ENCODE results near the gene SLC2A2. TPM values are rescaled to one million over a fixed set of nuclear protein-coding genes. Genes with fewer than 3 reads are reported as not detected.
"Not testable (repeated sequence)": the region's sequence is repeated elsewhere in the genome, so short reads cannot be mapped to it uniquely, and the experiment has no call there.

SLC2A2 gene
- total RNA-seq, 2 experiments from 2014 or later = not detected

DNA sequence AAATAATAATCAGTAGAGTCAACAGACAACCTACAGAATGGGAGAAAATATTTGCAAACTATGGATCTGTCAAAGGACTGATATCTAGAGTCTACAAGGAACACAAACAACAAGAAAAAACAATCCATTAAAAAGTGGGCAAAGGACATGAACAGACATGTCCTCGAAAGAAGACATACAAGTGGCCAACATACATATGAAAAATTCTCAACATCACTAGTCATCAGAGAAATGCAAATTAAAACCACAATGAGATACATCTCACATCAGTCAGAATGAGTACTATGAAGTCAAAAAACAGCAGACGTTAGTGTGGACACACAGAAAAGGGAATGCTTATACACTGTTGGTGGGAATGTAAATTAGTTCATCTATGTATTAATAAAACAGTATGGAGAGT lies 33.7 kb downstream of the SLC2A2 start:
- ChIA-PET CTCF (interaction anchor here (0.6 kb wide), 1 partner anchor 1328 kb away, joined by 3 read pairs; no protein-coding TSS in a partner anchor), POLR2A (no interaction called here)

DNA sequence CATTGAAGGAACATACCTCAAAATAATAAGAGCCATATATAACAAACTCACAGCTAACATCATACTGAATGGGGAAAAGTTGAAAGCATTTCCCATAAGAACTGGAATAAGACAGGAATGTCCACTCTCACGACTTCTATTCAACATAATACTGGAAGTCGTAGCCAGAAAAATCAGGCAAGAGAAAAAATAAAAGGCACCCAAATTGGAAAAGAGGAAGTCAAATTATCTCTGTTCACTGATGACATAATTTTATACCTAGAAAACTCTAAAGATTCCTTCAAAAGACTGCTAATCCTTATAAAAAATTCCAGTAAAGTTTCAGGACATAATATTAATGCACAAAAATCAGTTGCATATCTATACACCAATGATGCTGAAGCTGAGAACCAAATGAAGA lies 34.9 kb downstream of the SLC2A2 start:
- ChIA-PET POLR2A (no interaction called here), CTCF (no interaction called here)

DNA sequence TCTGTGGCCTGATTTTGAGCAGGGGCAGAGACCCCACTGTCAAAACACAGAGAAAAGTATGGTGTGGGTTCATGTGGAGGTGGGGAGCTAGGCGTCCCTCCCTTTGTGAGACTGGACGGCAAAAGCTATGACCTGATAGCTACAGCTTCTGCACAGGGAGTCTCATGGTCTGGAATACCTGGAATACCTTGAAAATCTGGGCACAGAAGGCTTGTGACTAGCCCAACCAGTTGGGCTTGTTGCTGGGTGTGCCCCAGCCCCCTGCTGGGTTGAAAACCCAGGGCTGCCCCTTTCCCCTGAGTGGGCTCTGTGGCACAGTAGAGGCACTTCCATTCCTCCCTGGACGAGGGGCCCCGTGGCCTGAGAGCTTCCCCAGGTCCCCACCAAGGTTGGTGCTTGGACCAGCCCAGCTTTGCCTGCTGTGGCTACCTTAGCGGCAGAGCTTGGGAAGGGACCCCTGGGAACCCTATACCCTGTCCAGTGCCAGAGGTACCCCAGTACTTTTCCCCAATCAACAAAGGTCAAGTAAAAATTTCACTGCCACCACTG lies 37.3 kb downstream of the SLC2A2 start:
- POLR2A ChIA-PET = no interaction called here
- CTCF ChIA-PET = no interaction called here

DNA sequence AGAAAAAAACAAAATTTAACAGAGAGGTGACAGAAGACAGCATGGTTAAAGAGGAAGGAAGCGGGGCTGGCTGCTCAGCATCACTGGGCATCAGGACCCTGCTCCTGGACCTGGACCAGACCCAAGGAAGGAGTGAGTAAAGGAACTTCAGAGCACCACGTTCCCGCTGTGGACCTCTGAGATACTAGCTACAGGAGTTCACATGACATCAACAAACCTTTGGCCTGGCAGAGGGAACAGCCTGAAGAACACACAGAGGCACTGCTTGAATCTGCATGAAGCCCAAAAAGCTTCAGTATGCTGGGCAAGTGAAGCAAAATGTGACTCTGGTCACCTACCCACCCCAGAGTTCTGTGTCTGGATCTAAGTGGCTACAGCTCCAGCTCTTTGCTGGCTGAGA lies 38.1 kb downstream of the SLC2A2 start:
- ChIA-PET POLR2A (no interaction called here), CTCF (no interaction called here)

DNA sequence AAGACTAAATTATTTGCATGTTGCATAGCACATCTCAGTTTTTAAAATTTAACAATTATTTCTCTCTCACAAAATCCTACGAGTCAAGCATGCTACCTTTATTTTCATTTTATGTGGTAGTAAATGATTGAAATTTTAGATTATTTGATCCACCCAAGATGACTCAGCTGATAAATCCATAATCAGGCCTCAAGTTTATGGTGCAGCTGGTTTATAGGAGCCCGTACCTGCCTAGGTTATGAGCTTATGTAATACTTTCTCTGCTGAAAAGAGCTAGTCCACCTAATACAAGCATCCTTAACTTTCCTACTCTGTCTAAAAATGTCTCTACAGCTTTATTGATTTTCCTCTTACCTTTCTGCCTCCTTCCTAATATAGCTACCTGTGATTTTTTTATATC lies 41.2 kb downstream of the SLC2A2 start:
- ChIA-PET CTCF (no interaction called here), POLR2A (no interaction called here)

DNA sequence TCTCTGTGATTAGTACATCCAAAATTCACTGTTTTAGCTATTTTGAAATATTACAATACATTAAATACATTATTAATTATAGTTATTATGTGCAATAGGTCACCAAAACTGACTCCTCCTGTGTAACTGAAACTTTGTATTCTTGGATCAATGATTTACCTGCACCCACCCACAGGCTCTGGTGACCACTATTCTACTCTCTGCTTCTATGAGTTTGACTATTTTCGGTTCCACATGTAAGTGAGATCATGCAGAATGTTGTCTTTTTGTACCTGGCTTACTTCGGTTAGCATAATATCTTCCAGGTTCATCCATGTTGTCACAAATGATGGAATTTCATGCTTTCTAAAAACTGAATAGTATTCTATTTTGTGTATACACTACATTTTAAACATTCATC lies 43.8 kb downstream of the SLC2A2 start:
- ChIA-PET POLR2A (no interaction called here), CTCF (no interaction called here)

DNA sequence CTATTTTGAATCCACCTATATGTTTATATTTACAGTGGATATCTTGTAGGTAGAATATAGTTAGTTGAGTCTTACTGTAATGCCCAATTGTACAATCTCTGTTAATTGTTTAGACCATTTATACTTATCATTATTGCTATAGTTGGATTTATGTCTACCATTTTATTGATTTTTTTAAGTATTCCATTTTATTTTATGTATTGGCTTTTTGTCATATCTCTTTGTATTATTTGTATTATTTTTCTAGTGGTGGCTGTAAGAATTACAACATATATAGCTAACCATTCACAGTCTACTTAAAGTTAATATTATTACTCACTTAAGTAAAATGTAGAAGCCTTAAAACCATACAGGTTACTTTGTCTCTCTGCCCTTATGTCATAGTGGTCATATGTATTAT lies 46.1 kb downstream of the SLC2A2 start:
- ChIA-PET CTCF (no interaction called here), POLR2A (no interaction called here)

DNA sequence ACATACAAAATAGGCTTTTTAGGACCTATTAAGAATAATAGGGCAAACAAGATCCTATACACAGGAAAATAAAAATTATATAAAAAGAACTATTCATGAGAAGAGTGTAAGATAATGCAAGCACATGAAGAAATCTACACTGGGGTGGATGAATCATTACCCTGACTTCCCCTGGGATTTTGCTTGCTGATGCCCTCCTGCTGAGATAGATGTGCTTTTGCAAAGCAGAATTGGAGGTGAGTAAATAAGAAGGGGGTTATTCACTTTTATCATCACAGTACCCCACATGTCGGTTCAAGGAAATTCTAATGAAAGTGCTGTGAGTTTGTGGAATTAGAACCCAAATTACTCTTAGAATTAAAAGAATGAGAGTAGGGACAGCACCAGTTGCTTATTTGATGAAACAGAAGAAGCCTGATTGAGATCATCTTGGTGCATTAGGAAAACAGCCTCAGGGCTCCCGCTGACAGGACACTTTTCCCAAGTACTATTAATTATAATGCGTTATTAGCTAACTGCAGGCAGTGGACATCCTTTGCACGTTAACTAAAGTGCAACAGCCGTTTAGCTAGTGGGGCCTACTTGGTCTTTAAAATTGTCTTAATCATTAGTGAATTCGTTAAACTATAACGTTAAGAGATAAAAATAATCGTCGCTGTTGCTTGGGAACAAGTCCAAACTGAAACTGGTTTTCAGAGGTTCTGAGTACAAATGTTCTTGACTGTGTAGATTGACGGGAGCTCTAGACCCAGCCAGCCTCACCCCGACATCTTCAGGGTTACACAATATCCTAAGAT lies 48.4 kb downstream of the SLC2A2 start:
- POLR2A ChIA-PET = no interaction called here
- CTCF ChIA-PET = no interaction called here

DNA sequence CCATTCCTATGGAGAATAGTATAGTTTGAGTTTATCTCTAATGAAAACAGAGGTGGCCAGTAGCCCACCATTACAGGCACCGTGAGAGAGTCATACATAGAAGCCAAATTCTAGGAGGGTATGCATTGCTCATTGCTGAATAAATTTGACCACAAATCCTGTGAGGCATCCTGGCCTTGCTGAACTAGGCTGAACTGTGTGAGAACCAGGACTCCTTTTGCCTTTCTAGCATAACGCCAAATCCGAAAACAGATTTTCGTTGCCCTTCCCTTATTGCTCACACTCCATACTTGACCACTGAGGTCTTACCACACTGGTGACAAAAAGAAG lies 50.4 kb downstream of the SLC2A2 start:
- POLR2A ChIA-PET = no interaction called here
- CTCF ChIA-PET = no interaction called here

DNA sequence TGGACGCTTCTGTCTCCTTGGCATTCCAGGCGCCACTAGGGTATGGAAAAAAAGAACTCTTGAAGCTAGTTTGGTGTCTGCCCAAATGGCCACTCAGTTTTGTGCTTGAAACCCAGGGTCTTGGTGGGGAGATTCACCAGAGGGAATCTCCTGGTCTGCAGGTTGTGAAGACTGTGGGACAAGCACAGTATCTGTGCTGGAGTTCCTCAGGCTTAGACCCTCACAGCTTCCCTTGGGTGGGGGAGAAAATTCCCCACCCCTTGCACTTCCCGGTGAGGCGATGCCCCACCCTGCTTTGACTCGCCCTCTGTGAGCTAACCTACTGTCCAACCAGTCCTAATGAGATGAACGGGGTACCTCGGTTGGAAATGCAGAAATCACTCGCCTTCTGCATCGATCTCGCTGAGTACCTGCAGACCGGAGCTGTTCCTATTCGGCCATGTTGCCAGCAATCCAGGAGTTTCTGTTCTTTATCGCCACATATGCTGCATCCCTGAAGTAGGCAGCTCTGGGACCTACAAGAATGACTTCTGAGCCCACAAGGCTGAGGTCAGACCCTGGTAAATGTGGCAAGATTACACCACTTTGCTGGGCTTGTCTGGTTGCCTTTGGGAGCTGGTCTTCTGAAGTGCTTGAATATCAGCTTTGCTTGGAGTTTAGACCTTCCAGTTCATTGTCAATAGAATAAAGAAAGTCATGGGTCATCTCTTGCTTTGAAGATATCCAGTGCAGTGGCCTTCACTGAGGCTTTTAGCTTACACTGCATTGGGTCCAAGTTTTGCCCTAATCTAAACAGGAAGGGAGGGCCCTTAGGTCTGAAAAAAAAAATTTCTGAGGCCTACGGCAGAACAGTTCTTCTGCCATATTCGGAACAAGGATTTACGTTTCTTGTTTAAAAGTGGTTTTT lies 51.0 kb downstream of the SLC2A2 start:
- CTCF ChIA-PET = no interaction called here

DNA sequence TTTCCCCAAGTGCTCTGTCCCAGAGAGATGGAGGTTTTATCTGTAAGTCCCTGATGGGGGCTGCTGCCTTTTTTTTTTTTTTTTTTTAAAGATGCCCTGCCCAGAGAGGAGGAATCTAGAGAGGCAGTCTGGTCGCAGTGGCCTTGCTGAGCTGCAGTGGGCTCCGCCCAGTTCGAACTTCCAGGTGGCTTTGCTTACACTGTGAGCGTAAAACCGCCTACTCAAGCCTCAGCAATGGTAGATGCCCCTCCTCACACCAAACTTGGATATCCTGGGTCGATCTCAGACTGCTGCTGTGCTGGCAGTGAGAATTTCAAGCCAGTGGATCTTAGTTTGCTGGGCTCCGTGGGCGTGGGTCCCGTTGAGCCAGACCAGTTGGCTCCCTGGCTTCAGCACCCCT lies 51.6 kb downstream of the SLC2A2 start:
- ChIA-PET CTCF (no interaction called here), POLR2A (no interaction called here)

More for the DNA sequence above, 51.0 kb downstream of the SLC2A2 start:
- POLR2A ChIA-PET = no interaction called here

DNA sequence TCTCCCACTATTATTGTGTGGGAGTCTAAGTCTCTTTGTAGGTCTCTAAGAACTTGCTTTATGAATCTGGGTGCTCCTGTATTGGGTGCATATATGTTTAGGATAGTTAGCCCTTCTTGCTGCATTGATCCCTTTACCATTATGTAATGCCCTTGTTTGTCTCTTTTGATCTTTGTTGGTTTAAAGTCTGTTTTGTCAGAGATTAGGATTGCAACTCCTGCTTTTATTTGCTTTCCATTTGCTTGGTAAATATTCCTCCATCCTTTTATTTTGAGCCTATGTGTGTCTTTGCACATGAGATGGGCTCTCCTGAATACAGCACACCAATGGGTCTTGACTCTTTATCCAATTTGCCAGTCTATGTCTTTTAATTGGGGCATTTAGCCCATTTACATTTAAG lies 53.6 kb downstream of the SLC2A2 start:
- POLR2A ChIA-PET, CTCF ChIA-PET: not testable (repeated sequence)

DNA sequence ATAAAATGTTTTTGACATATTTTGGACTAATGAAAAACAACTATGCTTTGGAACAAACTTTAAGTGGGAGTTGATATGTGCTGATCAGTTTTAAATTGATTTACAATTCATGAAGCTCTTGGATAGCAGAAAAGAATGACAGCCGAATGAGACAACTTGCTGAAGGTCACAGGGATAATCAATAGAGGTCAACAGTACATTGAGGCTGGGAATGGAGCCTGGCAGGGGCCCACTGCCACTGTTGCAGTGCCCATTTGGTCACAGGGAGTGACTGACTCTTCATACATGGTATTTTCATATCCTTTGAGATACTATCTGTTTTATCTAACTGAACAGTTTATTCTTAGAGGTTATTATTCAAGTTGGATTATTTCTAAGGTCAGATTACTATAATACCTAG lies 59.4 kb downstream of the SLC2A2 start:
- ChIA-PET POLR2A (no interaction called here), CTCF (no interaction called here)

DNA sequence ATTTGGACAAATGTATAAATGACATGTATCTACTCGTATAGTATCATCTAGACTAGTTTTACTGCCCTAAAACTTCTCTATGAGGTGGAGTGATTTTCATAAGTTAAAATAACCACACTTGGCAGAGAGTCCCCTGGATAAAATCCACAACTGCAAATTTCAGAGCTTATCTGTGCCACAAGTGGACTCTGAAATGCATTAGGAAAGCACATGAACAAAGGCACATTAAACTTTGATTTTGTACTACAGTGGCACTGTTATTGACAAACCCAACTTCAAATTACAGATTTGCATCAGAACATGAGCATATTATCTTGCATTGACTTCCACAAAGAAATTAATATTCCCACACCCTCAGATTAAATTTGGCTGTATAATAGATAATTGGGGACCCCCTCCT lies 60.0 kb downstream of the SLC2A2 start:
- ChIA-PET CTCF (no interaction called here), POLR2A (no interaction called here)

DNA sequence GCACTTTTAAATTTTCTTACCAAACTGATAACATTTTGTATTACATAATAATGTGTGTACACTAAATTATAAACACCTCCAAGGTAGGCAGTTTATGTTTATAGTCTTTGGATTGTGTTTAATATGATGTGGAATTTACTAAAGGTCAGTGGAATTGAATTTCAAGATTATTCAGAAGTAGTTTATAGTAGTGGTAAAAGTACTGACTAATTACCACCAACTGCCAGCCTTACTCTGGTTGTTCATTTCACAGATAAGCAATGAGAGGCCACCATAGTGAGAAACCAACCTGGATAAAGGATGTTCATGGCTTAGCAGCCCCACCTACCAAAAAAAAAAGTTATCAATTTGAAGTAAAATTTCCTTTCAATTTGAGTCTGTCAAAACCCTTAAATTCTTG lies 64.1 kb downstream of the SLC2A2 start:
- POLR2A ChIA-PET = no interaction called here
- CTCF ChIA-PET = no interaction called here

DNA sequence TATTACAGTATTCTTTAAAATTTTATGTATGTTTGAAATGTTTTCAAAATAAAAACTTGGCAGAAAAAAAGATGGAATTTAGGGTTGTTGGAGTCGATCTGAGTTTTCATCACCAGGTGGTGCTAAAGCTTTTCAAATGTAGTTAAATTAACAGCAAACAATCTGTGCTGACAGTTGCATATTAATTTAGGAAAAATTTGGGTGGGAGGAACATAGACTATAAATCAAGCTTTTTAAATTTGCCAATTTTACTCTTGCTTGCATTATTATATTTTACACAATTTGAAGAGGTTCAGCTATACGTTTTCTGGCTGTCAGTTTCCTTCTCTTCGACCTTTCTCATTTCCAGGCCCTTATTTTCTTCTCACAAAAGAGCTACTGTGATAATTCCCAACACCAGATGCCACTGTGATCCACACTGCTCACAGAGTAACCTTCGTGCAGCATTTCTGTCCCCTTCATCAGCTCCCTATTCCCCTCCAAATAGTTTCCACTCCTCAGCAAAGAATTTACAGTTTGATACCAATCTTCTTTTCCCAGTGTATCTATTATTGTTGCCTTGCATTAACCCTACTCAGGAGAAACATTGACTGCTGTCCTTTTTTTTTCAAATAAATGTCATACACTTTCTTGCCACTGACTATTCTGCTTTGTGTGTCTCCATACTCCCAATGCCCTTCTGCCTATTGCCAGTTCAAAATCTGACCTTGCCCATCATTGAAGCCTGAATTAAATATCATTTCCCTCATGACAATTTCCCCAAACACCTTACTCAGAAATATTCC lies 64.7 kb downstream of the SLC2A2 start:
- CTCF ChIA-PET = no interaction called here
- POLR2A ChIA-PET = no interaction called here

DNA sequence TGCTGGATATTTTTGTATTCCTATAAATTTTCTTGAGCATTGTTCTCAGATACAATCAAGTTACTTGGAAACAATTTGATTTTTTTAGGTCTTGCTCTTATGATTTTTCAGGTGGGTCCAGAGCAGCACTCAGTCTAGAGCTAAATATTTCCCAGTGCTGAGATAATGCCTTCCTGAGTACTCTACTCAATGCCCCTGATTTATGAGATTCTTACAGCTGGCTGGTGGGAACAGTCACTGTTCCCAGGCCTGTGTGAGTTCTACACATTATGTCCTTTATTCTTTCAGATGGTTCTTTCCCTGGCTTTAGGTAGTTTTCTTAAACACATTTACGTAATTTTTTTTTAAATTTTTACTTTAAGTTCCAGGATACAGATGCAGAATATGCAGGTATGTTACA lies 67.1 kb downstream of the SLC2A2 start:
- ChIA-PET CTCF (no interaction called here), POLR2A (no interaction called here)

DNA sequence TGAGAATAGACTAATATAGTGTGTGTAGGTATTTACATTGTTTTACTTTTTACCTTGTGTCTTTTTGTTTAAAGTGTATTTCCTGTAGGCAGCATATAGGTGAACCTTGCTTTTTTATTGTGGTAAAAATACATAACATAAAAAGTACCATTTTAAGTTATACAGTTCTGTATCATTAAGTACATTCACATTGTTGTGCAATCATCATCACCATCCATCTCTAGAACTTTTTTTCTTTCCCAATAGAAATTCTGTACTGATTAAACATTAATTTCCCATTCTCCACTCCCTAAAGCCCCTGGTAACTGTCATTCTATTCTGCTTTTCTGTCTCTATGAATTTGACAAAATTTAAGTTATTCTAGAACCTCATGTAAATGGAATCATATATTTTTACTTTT lies 69.9 kb downstream of the SLC2A2 start:
- CTCF ChIA-PET = no interaction called here
- POLR2A ChIA-PET = no interaction called here

DNA sequence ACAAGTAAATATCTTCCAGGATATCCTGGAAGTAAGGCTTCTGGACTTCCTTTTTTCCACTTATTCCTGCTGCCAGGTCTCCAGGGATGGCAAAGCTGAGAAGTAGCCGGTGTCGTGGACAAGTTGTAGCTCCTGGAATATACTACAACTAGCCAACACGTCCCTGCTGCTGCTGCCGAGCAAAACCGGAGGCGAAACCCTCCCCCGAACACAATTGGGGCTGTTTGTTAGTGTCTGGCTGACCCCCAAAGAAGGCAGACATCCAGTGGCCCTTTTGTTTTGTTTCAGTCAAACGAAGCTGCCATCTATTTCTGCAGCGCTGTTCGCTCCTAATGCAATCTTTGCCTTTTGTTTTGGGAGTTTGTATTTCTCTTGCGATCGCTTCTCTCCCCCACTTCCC lies 72.8 kb downstream of the SLC2A2 start:
- CTCF ChIA-PET = no interaction called here
- POLR2A ChIA-PET = no interaction called here

DNA sequence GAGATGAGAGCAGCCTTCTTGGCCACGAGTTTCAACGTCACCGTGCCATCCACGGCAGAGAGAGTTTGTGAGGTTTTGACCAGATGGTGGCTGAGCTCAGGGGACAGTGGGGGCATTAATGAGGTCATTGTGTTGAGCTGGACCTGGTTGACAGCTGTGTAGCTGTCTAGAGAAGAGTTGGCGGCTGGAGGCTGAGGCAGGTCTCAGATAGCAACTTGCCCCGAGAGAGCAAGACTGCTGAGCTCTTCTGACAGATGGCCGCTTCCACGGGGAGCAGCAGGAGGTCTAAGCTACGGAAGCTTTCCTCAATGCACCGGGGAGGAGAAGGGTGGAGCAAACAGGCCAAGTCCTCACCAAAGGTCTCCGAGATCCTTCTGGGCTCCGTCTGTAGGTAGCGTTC lies 73.3 kb downstream of the SLC2A2 start:
- ChIA-PET POLR2A (no interaction called here), CTCF (no interaction called here)

DNA sequence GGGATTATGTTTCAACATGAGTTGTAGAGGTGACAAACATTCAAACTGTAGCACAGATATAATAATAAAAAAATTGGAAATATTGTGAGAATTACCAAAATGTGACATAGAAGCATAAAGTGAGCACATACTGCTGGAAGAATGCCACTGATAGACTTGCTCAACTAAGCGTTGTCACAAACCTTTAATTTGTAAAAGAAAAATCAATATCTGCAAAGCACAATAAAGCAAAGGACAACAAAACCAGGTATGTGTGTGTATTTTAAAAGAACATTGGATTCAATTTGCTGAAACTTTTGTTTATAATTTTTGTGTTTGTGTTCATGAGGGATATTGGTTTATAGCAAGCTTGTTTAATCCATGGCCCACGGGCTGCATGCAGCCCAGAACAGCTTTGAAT lies 77.3 kb downstream of the SLC2A2 start:
- POLR2A ChIA-PET = no interaction called here
- CTCF ChIA-PET = no interaction called here
